Measurements from ENCODE around the gene NTN5. TPM values are rescaled to one million over a fixed set of nuclear protein-coding genes. Genes with fewer than 3 reads are reported as not detected.

Gene NTN5
- total and polyA plus RNA-seq, 2 of the 4 experiments (the other 2 are of a cell fraction), result 0.19 TPM; not detected in 1

DNA sequence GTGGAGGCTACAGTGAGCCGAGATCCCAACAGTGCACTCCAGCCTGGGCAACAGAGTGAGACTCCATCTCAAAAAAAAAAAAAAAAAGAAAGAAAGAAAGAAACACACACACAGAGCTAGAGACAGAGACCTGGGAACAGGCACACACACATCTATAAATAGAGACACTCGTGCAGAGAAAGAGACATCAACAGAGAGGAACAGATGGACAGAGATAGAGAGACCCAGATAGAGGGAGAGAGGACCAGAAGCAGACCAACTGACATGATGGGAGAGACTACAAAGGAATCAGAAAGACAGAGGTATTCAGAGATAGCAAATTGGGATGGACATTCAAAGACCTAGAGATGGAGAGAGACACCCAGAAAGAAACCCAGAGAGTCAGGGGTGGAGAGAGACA, 24.7 kb downstream of the NTN5 start:
- no peak for ATAC-seq (ENCODE audit: low read depth)
- no peak overlapping the region for H2AK9ac ChIP-seq (replicated peaks; ENCODE audit: low read depth, low read length, poor library complexity)
- H3K9ac ChIP-seq (ENCODE audit: low read depth, low read length), result no peak overlapping the region
- H3K4me1 ChIP-seq (ENCODE audit: control insufficient read depth, insufficient read depth, low read length), result peaks cover 5% of the 10 kb centered on the region
- POLR2A ChIA-PET (ENCODE audit: unreplicated experiment), result no interaction called here
- H4K20me1 ChIP-seq (ENCODE audit: insufficient read depth, low read length), result no peaks in the 10 kb centered on the region
- H4K8ac ChIP-seq (ENCODE audit: low read depth in 2 of 2, low read length in 2 of 2), result no peak overlapping the region
- H3K56ac ChIP-seq (ENCODE audit: extremely low read depth, insufficient read depth, low read length), result no peak overlapping the region
- H4K91ac ChIP-seq (ENCODE audit: insufficient read depth, low read depth, low read length), result no peak overlapping the region
- dilution Hi-C loops (cut with HindIII; ENCODE audit: low sequenced_read_pairs, unreplicated experiment), result no loop called here
- no CpG with 5 or more reads among the region's 2 CpGs for WGBS, 2 experiments (ENCODE audit: extremely low coverage in 2 of 2, insufficient read length in 1 of 2)
- no peak overlapping the region for H3K18ac ChIP-seq (ENCODE audit: low read depth, low read length)
- no peak overlapping the region for H2AK5ac ChIP-seq (ENCODE audit: low read depth, low read length)
- no peak overlapping the region for H2BK5ac ChIP-seq (ENCODE audit: low read depth, low read length, poor library complexity, severe bottlenecking)
- H3K27ac ChIP-seq (ENCODE audit: insufficient read depth, low read length), result no peak overlapping the region
- H3K9me1 ChIP-seq (ENCODE audit: insufficient read depth, low read length), result no peaks in the 10 kb centered on the region; the same call in 1 of the 2 replicates
- intact Hi-C loops (cut with micrococcal nuclease), result loop anchor here (5.0 to 10.0 kb wide), 2 partner anchors 194 to 317 kb away; partner anchors contain the start of gene FTL
- no peak overlapping the region for H3K4me3 ChIP-seq (ENCODE audit: insufficient read depth, low read depth, low read length)
- no peak overlapping the region for H2BK15ac ChIP-seq (ENCODE audit: low read depth, low read length)
- no TSS peak for BruUV-seq (replicated peaks)
- no peak for DNase-seq
- no peak overlapping the region for H3K4me2 ChIP-seq (ENCODE audit: low read depth, low read length)
- peaks cover 4% of the 10 kb centered on the region; the same call in 1 of the 2 replicates for H3K27me3 ChIP-seq (ENCODE audit: control insufficient read depth, insufficient read depth, low read length)
- no peaks in the 10 kb centered on the region for H3K79me1 ChIP-seq (ENCODE audit: low read depth in 1 of 2, low read length in 2 of 2)
- H2BK20ac ChIP-seq (ENCODE audit: low read depth, low read length), result no peak overlapping the region
- in situ Hi-C loops (cut with MboI; ENCODE audit: low sequenced_read_pairs), result loop anchor here (10.0 kb wide), 2 partner anchors 187 to 317 kb away; partner anchors contain the start of genes FTL and HSD17B14
- CTCF ChIA-PET, result no interaction called here
- no peak overlapping the region for H4K5ac ChIP-seq (ENCODE audit: low read depth, low read length)
- peaks cover 3% of the 10 kb centered on the region; the same call in 1 of the 2 replicates for H3K9me3 ChIP-seq (ENCODE audit: control insufficient read depth, insufficient read depth, low read length)
- H3K23ac ChIP-seq (ENCODE audit: low read depth, low read length), result no peak overlapping the region
- no peak overlapping the region for H2AFZ ChIP-seq (replicated peaks; ENCODE audit: low read length, poor library complexity)
- H3K14ac ChIP-seq (replicated peaks; ENCODE audit: low read depth, low read length), result no peak overlapping the region
- H3K36me3 ChIP-seq (ENCODE audit: control insufficient read depth, insufficient read depth, low read length), result no peaks in the 10 kb centered on the region
- TF ChIP-seq SMC3 (IDR thresholded peaks at IDR 0.05; ENCODE audit: low read depth, low read length) (no peak), RCOR1 (IDR thresholded peaks at IDR 0.05; ENCODE audit: insufficient replicate concordance, low read length) (no peak), POLR2A (IDR thresholded peaks at IDR 0.05; ENCODE audit: low read depth, low read length) (no peak), MAZ (IDR thresholded peaks at IDR 0.05; ENCODE audit: borderline replicate concordance, low read depth, low read length) (no peak), MXI1 (IDR thresholded peaks at IDR 0.05; ENCODE audit: borderline replicate concordance, low read depth, low read length) (no peak), BHLHE40 (IDR thresholded peaks at IDR 0.05; ENCODE audit: low read depth, low read length) (no peak), NFE2L2 (IDR thresholded peaks at IDR 0.05; ENCODE audit: low read depth, low read length) (no peak), CHD1 (IDR thresholded peaks at IDR 0.05; ENCODE audit: low read depth, low read length) (no peak), RFX5 (IDR thresholded peaks at IDR 0.05; ENCODE audit: low read depth, low read length) (no peak), CEBPB (IDR thresholded peaks at IDR 0.05; ENCODE audit: low read depth, low read length) (no peak), MAFK (IDR thresholded peaks at IDR 0.05; ENCODE audit: low read depth, low read length) (no peak), RAD21 (IDR thresholded peaks at IDR 0.05; ENCODE audit: low read length) (no peak), FOS (IDR thresholded peaks at IDR 0.05; ENCODE audit: low read depth, low read length) (no peak)
- TF ChIP-seq, protein P1, sequence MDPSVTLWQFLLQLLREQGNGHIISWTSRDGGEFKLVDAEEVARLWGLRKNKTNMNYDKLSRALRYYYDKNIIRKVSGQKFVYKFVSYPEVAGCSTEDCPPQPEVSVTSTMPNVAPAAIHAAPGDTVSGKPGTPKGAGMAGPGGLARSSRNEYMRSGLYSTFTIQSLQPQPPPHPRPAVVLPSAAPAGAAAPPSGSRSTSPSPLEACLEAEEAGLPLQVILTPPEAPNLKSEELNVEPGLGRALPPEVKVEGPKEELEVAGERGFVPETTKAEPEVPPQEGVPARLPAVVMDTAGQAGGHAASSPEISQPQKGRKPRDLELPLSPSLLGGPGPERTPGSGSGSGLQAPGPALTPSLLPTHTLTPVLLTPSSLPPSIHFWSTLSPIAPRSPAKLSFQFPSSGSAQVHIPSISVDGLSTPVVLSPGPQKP (IDR thresholded peaks at IDR 0.05; ENCODE audit: borderline replicate concordance, low read depth, low read length), result no peak
- TF ChIP-seq, protein P2, sequence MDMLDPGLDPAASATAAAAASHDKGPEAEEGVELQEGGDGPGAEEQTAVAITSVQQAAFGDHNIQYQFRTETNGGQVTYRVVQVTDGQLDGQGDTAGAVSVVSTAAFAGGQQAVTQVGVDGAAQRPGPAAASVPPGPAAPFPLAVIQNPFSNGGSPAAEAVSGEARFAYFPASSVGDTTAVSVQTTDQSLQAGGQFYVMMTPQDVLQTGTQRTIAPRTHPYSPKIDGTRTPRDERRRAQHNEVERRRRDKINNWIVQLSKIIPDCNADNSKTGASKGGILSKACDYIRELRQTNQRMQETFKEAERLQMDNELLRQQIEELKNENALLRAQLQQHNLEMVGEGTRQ (IDR thresholded peaks at IDR 0.05; ENCODE audit: low read depth, low read length), result no peak
- TF ChIP-seq, protein P3, sequence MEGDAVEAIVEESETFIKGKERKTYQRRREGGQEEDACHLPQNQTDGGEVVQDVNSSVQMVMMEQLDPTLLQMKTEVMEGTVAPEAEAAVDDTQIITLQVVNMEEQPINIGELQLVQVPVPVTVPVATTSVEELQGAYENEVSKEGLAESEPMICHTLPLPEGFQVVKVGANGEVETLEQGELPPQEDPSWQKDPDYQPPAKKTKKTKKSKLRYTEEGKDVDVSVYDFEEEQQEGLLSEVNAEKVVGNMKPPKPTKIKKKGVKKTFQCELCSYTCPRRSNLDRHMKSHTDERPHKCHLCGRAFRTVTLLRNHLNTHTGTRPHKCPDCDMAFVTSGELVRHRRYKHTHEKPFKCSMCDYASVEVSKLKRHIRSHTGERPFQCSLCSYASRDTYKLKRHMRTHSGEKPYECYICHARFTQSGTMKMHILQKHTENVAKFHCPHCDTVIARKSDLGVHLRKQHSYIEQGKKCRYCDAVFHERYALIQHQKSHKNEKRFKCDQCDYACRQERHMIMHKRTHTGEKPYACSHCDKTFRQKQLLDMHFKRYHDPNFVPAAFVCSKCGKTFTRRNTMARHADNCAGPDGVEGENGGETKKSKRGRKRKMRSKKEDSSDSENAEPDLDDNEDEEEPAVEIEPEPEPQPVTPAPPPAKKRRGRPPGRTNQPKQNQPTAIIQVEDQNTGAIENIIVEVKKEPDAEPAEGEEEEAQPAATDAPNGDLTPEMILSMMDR (conservative IDR thresholded peaks at IDR 0.05; ENCODE audit: low read depth, low read length), result no peak
- H2BK120ac ChIP-seq (ENCODE audit: low read depth, low read length), result no peak overlapping the region
- H3K4ac ChIP-seq (ENCODE audit: low read depth, low read length), result no peak overlapping the region

Measured in IMR-90 (cell line).